ENCODE measurements around the gene CRACDL. TPM values are rescaled to one million over a fixed set of nuclear protein-coding genes. Genes with fewer than 3 reads are reported as not detected.

Gene CRACDL
- total RNA-seq, 1 donor from 2014 or later: 17.8 TPM

DNA sequence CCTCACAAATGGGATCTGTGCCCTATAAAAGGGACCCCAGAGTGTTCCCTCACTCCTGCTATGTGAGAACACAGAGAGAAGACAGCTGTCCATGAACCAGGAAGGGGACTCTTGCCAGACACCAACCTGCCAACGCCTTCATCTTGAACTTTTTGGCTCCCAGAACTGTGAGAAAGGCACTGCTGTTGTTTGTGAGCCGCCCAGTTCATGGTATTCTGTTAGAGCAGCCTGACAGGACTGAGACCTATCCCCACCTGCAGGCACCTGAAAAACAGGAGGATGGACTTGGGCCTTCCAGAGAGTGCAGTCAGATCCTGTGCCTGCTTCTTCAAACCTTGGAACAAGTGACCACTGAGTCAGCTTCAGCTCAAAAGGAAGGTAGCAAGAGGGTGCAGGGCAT is 51.4 kb downstream of the CRACDL start:
- H3K36me3 ChIP-seq: no peaks in the 10 kb centered on the region
- H3K27me3 ChIP-seq (ENCODE audit: low read depth): no peaks in the 10 kb centered on the region
- H3K4me3 ChIP-seq: no peak overlapping the region
- H3K9me3 ChIP-seq: peaks cover 17% of the 10 kb centered on the region
- intact Hi-C loops (cut with DNase I): no loop called here
- DNase-seq (no peak), ATAC-seq (no peak)
- no peak overlapping the region for H3K27ac ChIP-seq
- TF ChIP-seq, protein P1, sequence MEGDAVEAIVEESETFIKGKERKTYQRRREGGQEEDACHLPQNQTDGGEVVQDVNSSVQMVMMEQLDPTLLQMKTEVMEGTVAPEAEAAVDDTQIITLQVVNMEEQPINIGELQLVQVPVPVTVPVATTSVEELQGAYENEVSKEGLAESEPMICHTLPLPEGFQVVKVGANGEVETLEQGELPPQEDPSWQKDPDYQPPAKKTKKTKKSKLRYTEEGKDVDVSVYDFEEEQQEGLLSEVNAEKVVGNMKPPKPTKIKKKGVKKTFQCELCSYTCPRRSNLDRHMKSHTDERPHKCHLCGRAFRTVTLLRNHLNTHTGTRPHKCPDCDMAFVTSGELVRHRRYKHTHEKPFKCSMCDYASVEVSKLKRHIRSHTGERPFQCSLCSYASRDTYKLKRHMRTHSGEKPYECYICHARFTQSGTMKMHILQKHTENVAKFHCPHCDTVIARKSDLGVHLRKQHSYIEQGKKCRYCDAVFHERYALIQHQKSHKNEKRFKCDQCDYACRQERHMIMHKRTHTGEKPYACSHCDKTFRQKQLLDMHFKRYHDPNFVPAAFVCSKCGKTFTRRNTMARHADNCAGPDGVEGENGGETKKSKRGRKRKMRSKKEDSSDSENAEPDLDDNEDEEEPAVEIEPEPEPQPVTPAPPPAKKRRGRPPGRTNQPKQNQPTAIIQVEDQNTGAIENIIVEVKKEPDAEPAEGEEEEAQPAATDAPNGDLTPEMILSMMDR (IDR thresholded peaks at IDR 0.05): no peak
- H3K4me1 ChIP-seq: no peaks in the 10 kb centered on the region

DNA sequence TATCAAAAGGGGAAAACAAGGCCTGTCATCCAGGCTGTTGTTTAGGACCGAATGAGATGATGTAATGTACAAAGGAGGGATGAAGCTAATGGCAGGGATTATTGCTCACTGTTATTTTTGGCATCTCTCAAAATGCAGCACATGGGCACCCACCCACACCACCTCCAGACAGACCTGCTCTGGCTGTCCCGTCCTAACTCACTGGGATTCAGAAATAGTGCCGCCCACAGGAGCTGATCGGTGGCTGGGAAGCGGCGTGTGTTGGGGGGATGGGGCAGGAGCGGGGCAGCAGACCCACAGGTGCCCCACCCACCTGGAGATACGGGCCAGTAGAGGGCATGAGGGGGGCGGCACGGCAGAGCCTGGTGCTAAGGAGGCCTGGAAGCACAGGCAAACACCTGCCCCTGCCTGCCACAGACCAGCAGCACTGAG is 52.2 kb downstream of the CRACDL start:
- intact Hi-C loops (cut with DNase I): no loop called here
- DNase-seq: no peak

DNA sequence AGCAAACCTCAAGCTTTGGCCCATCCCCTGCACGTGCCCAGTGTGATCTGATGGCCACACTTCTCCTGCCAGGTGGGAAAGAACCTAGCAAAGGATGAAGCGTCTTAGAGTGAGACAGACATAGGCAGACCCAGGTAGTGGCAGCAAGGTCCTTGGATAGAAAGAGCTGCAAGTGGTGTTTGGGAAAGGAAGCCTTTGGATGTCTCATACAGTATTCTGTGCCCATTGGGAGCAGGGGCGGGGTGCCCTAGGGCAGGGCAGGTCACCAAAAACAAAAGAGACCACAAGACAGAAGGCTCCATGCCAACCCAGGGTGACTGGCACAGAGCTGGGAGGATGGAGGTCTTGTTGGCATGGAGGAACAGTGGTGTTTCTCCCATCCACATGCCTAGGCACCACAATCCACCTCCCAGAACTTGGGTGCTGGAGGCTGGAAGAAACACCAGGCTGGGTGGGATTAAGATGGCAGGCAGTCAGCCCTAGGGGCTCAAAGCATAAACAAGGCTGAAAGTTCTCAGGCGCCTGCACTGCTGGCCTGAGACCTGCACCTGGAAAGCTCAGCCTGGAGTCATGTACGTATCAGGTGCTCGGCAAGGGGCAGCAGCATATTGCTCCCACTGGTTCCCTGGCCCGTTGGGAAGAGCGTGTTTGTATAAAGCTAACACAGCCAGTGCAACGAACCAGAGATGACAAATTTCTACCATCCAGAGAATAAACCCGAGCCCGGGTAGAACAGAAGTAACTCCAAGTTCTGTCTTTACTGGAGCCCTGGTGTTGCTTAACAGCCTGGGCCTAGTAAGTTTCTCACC is 52.9 kb downstream of the CRACDL start:
- Histone ChIP-seq H3K4me3 (no peak overlapping the region), H3K36me3 (no peaks in the 10 kb centered on the region), H3K27ac (no peak overlapping the region), H3K4me1 (no peaks in the 10 kb centered on the region), H3K27me3 (ENCODE audit: low read depth) (no peaks in the 10 kb centered on the region), H3K9me3 (peaks cover 17% of the 10 kb centered on the region)
- ATAC-seq: no peak
- TF ChIP-seq, protein P1 (IDR thresholded peaks at IDR 0.05): no peak
- no peak for DNase-seq
- intact Hi-C loops (cut with DNase I): no loop called here

More for the DNA sequence above, 52.2 kb downstream of the CRACDL start:
- Histone ChIP-seq H3K9me3 (peaks cover 17% of the 10 kb centered on the region), H3K36me3 (no peaks in the 10 kb centered on the region), H3K4me1 (no peaks in the 10 kb centered on the region), H3K27ac (no peak overlapping the region), H3K4me3 (no peak overlapping the region), H3K27me3 (ENCODE audit: low read depth) (no peaks in the 10 kb centered on the region)
- ATAC-seq: no peak
- TF ChIP-seq, protein P1 (IDR thresholded peaks at IDR 0.05): no peak

DNA sequence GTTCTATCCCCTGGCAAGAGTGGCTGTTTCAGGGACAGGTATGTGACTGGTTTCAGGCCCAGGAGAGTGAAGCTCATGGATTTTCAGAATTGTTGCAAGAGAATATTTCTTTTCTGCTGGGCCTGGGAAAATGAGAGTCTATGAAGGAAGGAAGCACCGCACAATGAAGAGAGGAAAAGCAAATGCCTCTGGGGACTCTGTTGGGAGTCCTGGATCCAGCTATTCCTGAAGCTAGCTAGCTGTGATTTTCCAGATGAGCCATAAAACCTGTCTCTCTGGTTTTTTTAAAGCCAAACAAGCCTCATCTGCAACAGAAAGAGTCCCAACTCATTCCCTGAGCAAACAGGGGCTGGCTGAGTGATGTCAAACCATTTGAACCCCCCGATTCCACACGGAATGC is 53.7 kb downstream of the CRACDL start:
- intact Hi-C loops (cut with DNase I): no loop called here
- ATAC-seq: no peak

DNA sequence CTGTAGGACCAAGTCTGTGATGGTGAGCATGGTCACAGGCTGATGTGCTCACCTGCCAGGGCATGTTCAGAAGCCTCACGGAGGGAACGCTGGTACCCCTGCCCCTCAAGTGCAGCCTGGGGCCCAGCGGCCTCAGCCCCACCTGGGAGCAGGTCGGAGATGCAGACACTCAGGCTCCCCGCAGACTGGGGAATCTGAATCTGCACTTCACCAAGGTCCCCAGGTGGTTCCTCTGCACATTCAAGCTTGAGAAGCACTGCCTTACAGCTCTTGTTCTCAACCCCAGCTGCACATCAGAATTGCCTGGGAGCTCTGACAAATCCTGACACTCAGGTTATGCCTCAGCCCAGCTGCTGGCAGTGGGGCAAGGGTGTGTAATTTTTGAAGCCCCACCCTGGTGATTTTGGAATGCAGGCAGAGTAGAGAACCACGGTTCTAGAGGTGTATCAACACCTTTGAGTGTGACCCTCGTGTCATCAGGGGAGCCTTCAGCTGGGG is 54.8 kb downstream of the CRACDL start:
- TF ChIP-seq, protein P1 (IDR thresholded peaks at IDR 0.05): no peak
- Histone ChIP-seq H3K9me3 (peaks cover 5% of the 10 kb centered on the region), H3K36me3 (no peaks in the 10 kb centered on the region), H3K27ac (no peak overlapping the region), H3K4me3 (no peak overlapping the region), H3K4me1 (no peaks in the 10 kb centered on the region), H3K27me3 (ENCODE audit: low read depth) (no peaks in the 10 kb centered on the region)
- intact Hi-C loops (cut with DNase I): no loop called here
- ATAC-seq: no peak
- DNase-seq: no peak

More for the DNA sequence above, 53.7 kb downstream of the CRACDL start:
- Histone ChIP-seq H3K36me3 (no peaks in the 10 kb centered on the region), H3K27me3 (ENCODE audit: low read depth) (no peaks in the 10 kb centered on the region), H3K27ac (no peak overlapping the region), H3K9me3 (peaks cover 11% of the 10 kb centered on the region), H3K4me3 (no peak overlapping the region), H3K4me1 (no peaks in the 10 kb centered on the region)
- no peak for DNase-seq
- TF ChIP-seq, protein P1 (IDR thresholded peaks at IDR 0.05): no peak

All from lower lobe of right lung (tissue), 2 donors.